B cell (primary cell): ENCODE data around the gene MOB1B. TPM values are rescaled to one million over a fixed set of nuclear protein-coding genes. Genes with fewer than 3 reads are reported as not detected.
"Not testable (repeated sequence)": the region's sequence is repeated elsewhere in the genome, so short reads cannot be mapped to it uniquely, and the experiment has no call there.

Experiments used
- ATAC-seq: fragments of 200-7000 bp; cut with Tn5 transposase; one replicate; pipeline ENCODE4 v1.10.0; 2021; ENCODE audit warnings: low read depth, mild to moderate bottlenecking, moderate number of reproducible peaks, moderate library complexity
- CTCF ChIA-PET: fragments of 350-600 bp; sonication (Branson Sonifier 250); formaldehyde crosslinking; loops from one replicate; lab custom pipeline; 2021; ENCODE audit warnings: antibody characterized with exemption, inconsistent platforms; lab: Charles Lee
- POLR2A ChIA-PET: fragments of 350-600 bp; sonication (Branson Sonifier 250); formaldehyde crosslinking; loops from one replicate; lab custom pipeline; 2021; ENCODE audit warnings: antibody characterized with exemption; lab: Charles Lee
- DNase-seq: peaks from one replicate; pipeline ENCODE4 v3.0.0; 2013
- H2AFZ ChIP-seq: 2 replicates; pipeline ENCODE4 v1.6.1; 2012; ENCODE audit warnings: mild to moderate bottlenecking, low read depth, low read length; ENCODE audit not compliant: insufficient read depth, poor library complexity, severe bottlenecking
- H3K27ac ChIP-seq, 2 donors: 1 replicate in 1 of 2; 2 replicates in 1 of 2; pipeline ENCODE4 v1.5.1; 2012 to 2013; ENCODE audit warnings: low read length in 2 of 2, mild to moderate bottlenecking in 2 of 2, moderate library complexity in 1 of 2
- H3K27me3 ChIP-seq, 4 experiments: fragments of 200-600 bp in 1 of 4; sonication (generic) in 1 of 4; replicated peaks in 1 of 4; 1 replicate in 2 of 4; 2 replicates in 2 of 4; pipeline versions ENCODE4 v1.6.1 to v1.7.0; 2013 to 2016; ENCODE audit warnings: low read length in 3 of 4, mild to moderate bottlenecking in 2 of 4, mixed read lengths in 1 of 4, moderate library complexity in 1 of 4; ENCODE audit not compliant: insufficient read depth in 4 of 4, control insufficient read depth in 3 of 4; ENCODE audit errors: control extremely low read depth in 1 of 4
- H3K36me3 ChIP-seq, 2 experiments: replicated peaks in 1 of 2; 1 replicate in 1 of 2; 2 replicates in 1 of 2; pipeline versions ENCODE4 v1.6.1 to v1.7.1; 2013; ENCODE audit warnings: low read length in 1 of 2; ENCODE audit not compliant: insufficient read depth in 2 of 2, control insufficient read depth in 1 of 2; ENCODE audit errors: control extremely low read depth in 1 of 2, extremely low read depth in 1 of 2
- H3K4me1 ChIP-seq, 2 donors: fragments of 200-600 bp in 1 of 2; sonication (generic) in 1 of 2; 1 replicate in 1 of 2; 2 replicates in 1 of 2; pipeline versions ENCODE4 v1.5.1 to v1.6.1; 2013 to 2017; ENCODE audit warnings: low read length in 2 of 2; ENCODE audit not compliant: control insufficient read depth in 2 of 2, insufficient read depth in 2 of 2
- H3K4me2 ChIP-seq: replicated peaks from 2 replicates; pipeline ENCODE3; 2012; ENCODE audit warnings: mild to moderate bottlenecking, low read depth, low read length; ENCODE audit not compliant: poor library complexity, severe bottlenecking
- H3K4me3 ChIP-seq, 5 experiments: fragments of 200-600 bp in 1 of 5; sonication (generic) in 1 of 5; 1 replicate in 3 of 5; 2 replicates in 2 of 5; pipeline versions ENCODE4 v1.5.1 to v1.7.0; 2011 to 2016; ENCODE audit warnings: low read length in 4 of 5, mild to moderate bottlenecking in 4 of 5, low read depth in 2 of 5, control low read depth in 1 of 5, moderate library complexity in 1 of 5; ENCODE audit not compliant: insufficient read depth in 1 of 5; ENCODE audit errors: control extremely low read depth in 1 of 5, extremely low read depth in 1 of 5
- H3K79me2 ChIP-seq: fragments of 200-600 bp; sonication (generic); one replicate; pipeline ENCODE4 v1.6.0; 2016; ENCODE audit warnings: low read length; ENCODE audit not compliant: control insufficient read depth, insufficient read depth
- H3K9ac ChIP-seq: fragments of 200-600 bp; sonication (generic); 2 replicates; pipeline ENCODE4 v1.6.1; 2017; ENCODE audit warnings: mild to moderate bottlenecking, low read length, moderate library complexity
- H3K9me3 ChIP-seq, 3 donors: one replicate each; pipeline versions ENCODE4 v1.6.1 to v1.7.1; 2013; ENCODE audit warnings: low read length in 2 of 3; ENCODE audit not compliant: control insufficient read depth in 2 of 3, insufficient read depth in 1 of 3; ENCODE audit errors: control extremely low read depth in 1 of 3
- H4K20me1 ChIP-seq: 2 replicates; pipeline ENCODE4 v1.6.0; 2012; ENCODE audit warnings: mild to moderate bottlenecking, low read length; ENCODE audit not compliant: insufficient read depth, control insufficient read depth, poor library complexity, severe bottlenecking
- H3K27ac Mint-ChIP-seq: one replicate; pipeline ENCODE4 v1.8.0; 2021; ENCODE audit warnings: mixed read lengths
- H3K27me3 Mint-ChIP-seq: one replicate; pipeline ENCODE4 v1.8.0; 2021; ENCODE audit warnings: mixed read lengths
- H3K4me1 Mint-ChIP-seq: one replicate; pipeline ENCODE4 v1.8.0; 2021; ENCODE audit warnings: mixed read lengths
- H3K4me3 Mint-ChIP-seq: one replicate; pipeline ENCODE4 v1.8.0; 2021; ENCODE audit warnings: mixed read lengths
- H3K9me3 Mint-ChIP-seq: one replicate; pipeline ENCODE4 v1.8.0; 2022; ENCODE audit warnings: mixed read lengths; ENCODE audit not compliant: insufficient read depth
- CTCF ChIP-seq: fragments of 200-600 bp; IDR thresholded peaks from one replicate; pipeline ENCODE4 v1.8.0; 2022; ENCODE audit warnings: antibody characterized with exemption, mild to moderate bottlenecking
- EZH2 ChIP-seq: IDR thresholded peaks from 2 replicates; pipeline ENCODE4 v1.6.1; 2012; ENCODE audit warnings: borderline replicate concordance, low read depth, mild to moderate bottlenecking, moderate library complexity, low read length; ENCODE audit not compliant: insufficient read depth, poor library complexity, severe bottlenecking
- WGBS: methylation state at CpG from one replicate; pipeline ENCODE4 v1.1.5; 2013; ENCODE audit warnings: missing lambda C conversion rate; ENCODE audit not compliant: insufficient coverage; 5-methylcytosine and 5-hydroxymethylcytosine counted together
- intact Hi-C: fragments of 100-400 bp; cut with micrococcal nuclease; formaldehyde crosslinking; loops from one replicate; pipeline ENCODE4 v1.10.0; 2022
- polyA plus RNA-seq: library from polyadenylated mRNA; depleted of rRNA; stranded (reverse); fragments of >200 nt; gene quantifications from 2 replicates; pipeline ENCODE4 v1.2.3, GENCODE V29; 2012
- total RNA-seq, 2 donors: library from RNA; stranded (reverse); fragments of 120-200 nt in 1 of 2; gene quantifications; 1 replicate in 1 of 2; 2 replicates in 1 of 2; pipeline versions ENCODE4 v1.2.3 to v1.2.4, GENCODE V29; 2013 to 2022

Gene MOB1B
- total and polyA plus RNA-seq, 2 donors (not counting 1 experiment from before 2014, with no cell fraction given), result 2.3 to 30.4 TPM

GRCh38 chr4:71029504-71029903 lies 127.3 kb downstream of the MOB1B start:
- DNase-seq, result no peak
- H3K9ac ChIP-seq, result no peak overlapping the region
- CTCF ChIA-PET, result interaction anchor here (0.6 to 1.0 kb wide), 2 partner anchors 19 to 429 kb away, joined by 3 to 6 read pairs; no protein-coding TSS in a partner anchor

GRCh38 chr4:71032106-71032505 lies 129.9 kb downstream of the MOB1B start:
- CTCF ChIA-PET, H3K27ac Mint-ChIP-seq, H3K4me2 ChIP-seq, ATAC-seq, H3K27me3 ChIP-seq, H3K4me3 ChIP-seq, H3K27me3 Mint-ChIP-seq, H3K9me3 Mint-ChIP-seq, H3K79me2 ChIP-seq, H2AFZ ChIP-seq, H3K4me3 Mint-ChIP-seq, DNase-seq, H3K4me1 ChIP-seq, H3K9me3 ChIP-seq, H4K20me1 ChIP-seq, H3K4me1 Mint-ChIP-seq, H3K27ac ChIP-seq, POLR2A ChIA-PET, intact Hi-C loops, H3K9ac ChIP-seq: not testable (repeated sequence)
- H3K36me3 ChIP-seq, result peaks cover 2 to 53% of the 10 kb centered on the region in 2 experiments
- WGBS, result over 99% methylated on average over 10 of the region's 10 CpGs

More at GRCh38 chr4:71029504-71029903, 127.3 kb downstream of the MOB1B start:
- no peaks in the 10 kb centered on the region for H3K27me3 Mint-ChIP-seq
- Histone ChIP-seq H2AFZ (no peak overlapping the region), H4K20me1 (peaks cover 16% of the 10 kb centered on the region), H3K4me1 (no peaks in the 10 kb centered on the region), H3K4me3 (no peak overlapping the region), H3K4me2 (no peak overlapping the region), H3K27ac (no peak overlapping the region), H3K27me3 (no peaks in the 10 kb centered on the region), H3K9me3 (no peaks in the 10 kb centered on the region), H3K36me3 (peaks cover 7 to 60% of the 10 kb centered on the region in 2 experiments), H3K79me2 (no peaks in the 10 kb centered on the region)
- H3K4me3 Mint-ChIP-seq, result no peak overlapping the region
- WGBS, result no CpG with 5 or more reads among the region's 1 CpG
- no peak overlapping the region for H3K27ac Mint-ChIP-seq
- TF ChIP-seq CTCF (no peak), EZH2 (no peak)
- POLR2A ChIA-PET, result no interaction called here
- H3K4me1 Mint-ChIP-seq, result no peaks in the 10 kb centered on the region
- no peak for ATAC-seq
- H3K9me3 Mint-ChIP-seq, result no peaks in the 10 kb centered on the region
- intact Hi-C loops, result no loop called here

Other genes starting within 250 kb of the MOB1B start
- gene JCHAIN, start 235.9 kb upstream of the MOB1B start, total RNA-seq, result 72.3 and 90.8 TPM in 2 replicates
- 378 and 441 TPM in 2 replicates for gene JCHAIN, start 235.9 kb upstream of the MOB1B start, polyA plus RNA-seq
- gene UTP3, start 213.8 kb upstream of the MOB1B start, total RNA-seq, result 42.0 and 42.2 TPM in 2 replicates
- gene UTP3, start 213.8 kb upstream of the MOB1B start, polyA plus RNA-seq, result 5.0 and 6.2 TPM in 2 replicates
- gene RUFY3, start 180.4 kb upstream of the MOB1B start, total RNA-seq, result 74.1 and 92.9 TPM in 2 replicates
- 26.1 and 43.6 TPM in 2 replicates for gene RUFY3, start 180.4 kb upstream of the MOB1B start, polyA plus RNA-seq
- gene GRSF1, start 62.5 kb upstream of the MOB1B start, total RNA-seq, result 43.2 and 44.2 TPM in 2 replicates
- 23.7 and 26.0 TPM in 2 replicates for gene GRSF1, start 62.5 kb upstream of the MOB1B start, polyA plus RNA-seq
- 58.2 and 64.7 TPM in 2 replicates for gene DCK, start 91.3 kb downstream of the MOB1B start, total RNA-seq
- 34.8 and 37.7 TPM in 2 replicates for gene DCK, start 91.3 kb downstream of the MOB1B start, polyA plus RNA-seq